Measurements from ENCODE around the gene SENP3.
"Not testable (repeated sequence)": the region's sequence is repeated elsewhere in the genome, so short reads cannot be mapped to it uniquely, and the experiment has no call there.

The SENP3 gene

DNA sequence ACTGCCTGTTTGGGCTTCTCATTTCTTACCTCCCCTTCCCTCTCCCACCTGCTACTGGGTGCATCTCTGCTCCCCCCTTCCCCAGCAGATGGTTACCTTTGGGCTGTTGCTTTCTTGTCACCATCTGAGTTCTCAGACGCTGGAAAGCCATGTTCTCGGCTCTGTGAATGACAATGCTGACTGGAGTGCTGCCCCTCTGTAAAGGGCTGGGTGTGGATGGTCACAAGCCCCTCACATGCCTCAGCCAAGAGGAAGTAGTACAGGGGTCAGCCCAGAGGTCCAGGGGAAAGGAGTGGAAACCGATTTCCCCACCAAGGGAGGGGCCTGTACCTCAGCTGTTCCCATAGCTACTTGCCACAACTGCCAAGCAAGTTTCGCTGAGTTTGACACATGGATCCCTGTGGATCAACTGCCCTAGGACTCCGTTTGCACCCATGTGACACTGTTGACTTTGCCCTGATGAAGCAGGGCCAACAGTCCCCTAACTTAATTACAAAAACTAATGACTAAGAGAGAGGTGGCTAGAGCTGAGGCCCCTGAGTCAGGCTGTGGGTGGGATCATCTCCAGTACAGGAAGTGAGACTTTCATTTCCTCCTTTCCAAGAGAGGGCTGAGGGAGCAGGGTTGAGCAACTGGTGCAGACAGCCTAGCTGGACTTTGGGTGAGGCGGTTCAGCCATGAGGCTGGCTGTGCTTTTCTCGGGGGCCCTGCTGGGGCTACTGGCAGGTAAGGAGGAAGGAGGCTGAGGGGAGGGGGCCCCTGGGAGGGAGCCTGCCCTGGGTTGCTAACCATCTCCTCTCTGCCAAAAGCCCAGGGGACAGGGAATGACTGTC lies 17.5 kb downstream of the SENP3 start, which contains the start of gene CD68:
CD68 (plus strand) TSS at position 638 of the 833 bp plus-strand sequence; CDS start at position 678, 40 bp downstream.
- DNase-seq = no peak

DNA sequence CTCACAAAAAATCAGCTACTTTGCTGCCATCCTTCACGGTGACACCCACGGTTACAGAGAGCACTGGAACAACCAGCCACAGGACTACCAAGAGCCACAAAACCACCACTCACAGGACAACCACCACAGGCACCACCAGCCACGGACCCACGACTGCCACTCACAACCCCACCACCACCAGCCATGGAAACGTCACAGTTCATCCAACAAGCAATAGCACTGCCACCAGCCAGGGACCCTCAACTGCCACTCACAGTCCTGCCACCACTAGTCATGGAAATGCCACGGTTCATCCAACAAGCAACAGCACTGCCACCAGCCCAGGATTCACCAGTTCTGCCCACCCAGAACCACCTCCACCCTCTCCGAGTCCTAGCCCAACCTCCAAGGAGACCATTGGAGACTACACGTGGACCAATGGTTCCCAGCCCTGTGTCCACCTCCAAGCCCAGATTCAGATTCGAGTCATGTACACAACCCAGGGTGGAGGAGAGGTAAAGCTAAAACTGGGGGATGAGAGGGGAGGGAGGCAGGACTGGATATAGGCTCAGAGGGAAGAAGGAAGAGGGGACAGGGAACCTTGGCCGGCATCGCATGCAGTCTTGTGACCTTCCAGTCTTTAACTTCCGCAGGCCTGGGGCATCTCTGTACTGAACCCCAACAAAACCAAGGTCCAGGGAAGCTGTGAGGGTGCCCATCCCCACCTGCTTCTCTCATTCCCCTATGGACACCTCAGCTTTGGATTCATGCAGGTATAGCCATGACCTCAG lies 18.3 kb downstream of the SENP3 start:
- no peak for DNase-seq

- no peak for DNase-seq
Observed at GRCh38 chr17:7580604-7581575, 19.2 kb downstream of the SENP3 start.

DNA sequence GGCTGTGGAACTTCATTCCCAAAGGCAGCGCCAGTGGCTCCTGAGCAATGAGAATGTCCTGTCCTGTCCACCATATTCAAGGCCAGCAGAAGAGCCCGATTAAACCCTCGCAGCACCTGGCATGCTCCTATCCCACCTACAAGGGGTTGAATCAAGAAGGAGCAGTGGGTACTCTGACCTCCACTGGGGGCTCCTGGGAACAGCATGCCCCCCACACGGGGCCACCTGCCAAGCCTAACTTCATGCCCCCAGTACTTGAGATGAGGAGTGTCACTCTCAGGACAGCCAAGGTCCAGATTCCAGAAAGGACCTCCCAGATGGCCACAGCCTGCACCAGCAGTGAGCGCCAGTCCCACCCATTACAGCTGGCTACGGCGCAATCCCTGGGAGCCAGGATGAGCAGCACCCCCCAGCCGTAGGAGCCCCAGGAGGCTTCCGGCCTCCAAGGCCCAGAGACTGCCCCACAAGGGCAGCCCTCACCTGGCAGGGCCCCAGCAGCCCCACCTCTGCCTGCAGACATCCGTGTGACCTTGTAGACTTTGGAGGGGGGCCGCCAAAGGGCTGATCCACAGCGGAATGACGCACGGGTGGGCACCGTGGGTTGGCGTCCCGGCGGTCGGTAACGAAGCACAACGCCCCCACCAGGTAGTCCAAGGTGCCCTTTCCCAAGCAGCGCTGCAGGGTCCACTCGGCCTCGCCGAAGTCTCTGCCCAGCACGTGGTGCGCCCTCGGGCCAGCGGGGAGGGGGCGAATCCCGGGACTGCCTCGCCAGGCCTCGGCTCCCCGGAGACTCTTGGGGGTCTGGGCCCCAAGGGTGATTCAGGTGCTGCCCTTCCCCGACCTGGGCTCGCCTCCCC lies 20.9 kb downstream of the SENP3 start:
- DNase-seq = no peak

GRCh38 chr17:7583253-7584109 lies 21.8 kb downstream of the SENP3 start, which contains the start of gene MPDU1:
MPDU1 (plus strand) TSS chr17:7583852; CDS start chr17:7583863, 11 bp downstream.
- DNase-seq = peak; percentile 91

GRCh38 chr17:7586673-7587419 lies 25.1 kb downstream of the SENP3 start:
- no peak for DNase-seq

- no peak for DNase-seq
Observed at GRCh38 chr17:7587420-7588151, 25.9 kb downstream of the SENP3 start.

DNA sequence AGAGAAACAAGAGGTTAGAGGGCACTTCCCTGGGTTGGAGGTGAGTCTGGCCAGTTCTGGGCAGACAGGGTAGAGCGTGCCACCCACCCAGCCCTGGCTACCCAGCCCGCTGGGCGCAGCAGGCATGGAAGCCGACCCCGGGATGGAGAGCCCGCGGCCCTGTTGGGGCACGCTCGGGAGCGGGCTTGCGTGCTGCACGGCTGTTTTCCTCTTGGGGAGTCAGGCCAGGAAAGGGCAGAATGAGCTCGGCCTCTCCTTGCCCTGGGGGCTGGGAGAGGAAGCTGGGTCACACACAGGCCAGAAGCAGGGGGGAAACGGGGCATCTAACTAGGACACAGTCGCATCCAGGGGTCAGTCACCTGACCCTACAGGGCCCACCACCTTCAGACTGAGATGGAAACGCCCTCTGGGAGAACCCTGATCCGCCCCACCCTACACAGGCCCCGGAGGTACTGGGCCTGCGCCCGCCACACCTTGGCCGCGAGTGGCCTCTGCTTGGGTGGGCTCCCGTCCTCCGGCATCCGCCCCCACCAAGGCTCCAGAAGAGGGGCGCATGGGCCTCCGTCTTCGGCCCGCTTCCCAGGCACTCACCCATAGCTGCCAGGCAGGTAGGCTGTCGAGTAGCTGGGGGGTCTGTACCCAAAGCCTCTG lies 27.0 kb downstream of the SENP3 start:
- no peak for DNase-seq

DNA sequence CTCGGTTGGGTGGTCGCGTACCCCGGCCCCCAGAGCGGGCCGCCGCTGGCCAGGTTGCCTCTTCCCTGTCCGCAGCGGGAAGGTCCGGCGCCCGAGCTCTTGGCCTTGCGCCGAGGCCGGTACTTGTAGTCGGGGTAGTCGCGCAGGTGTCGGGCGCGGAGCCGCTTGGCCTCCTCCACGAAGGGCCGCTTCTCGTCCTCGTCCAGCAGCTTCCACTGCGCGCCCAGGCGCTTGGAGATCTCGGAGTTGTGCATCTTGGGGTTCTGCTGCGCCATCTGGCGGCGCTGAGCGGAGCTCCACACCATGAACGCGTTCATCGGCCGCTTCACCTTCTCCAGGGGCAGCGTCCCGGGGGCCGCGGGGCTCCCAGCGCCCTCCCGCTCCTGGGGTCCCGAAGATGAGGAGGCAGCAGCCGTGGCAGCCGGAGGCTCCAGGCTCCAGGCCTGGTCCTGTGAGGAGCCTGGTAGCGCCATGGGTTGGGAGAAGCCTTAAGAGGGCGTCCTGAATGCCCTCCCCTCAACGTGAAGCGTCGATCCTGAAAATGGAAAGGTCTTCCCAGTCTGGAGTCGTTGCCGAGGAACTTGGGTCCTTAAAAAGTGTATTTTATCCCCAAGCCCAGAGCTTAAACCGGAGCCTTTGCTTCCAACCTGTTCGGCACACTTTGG lies 27.6 kb downstream of the SENP3 start:
- no peak for DNase-seq

GRCh38 chr17:7589891-7590691 lies 28.4 kb downstream of the SENP3 start, which contains the start of gene SOX15:
SOX15 (minus strand) TSS chr17:7590094; CDS start chr17:7589676, 418 bp downstream.
- no peak for DNase-seq

DNA sequence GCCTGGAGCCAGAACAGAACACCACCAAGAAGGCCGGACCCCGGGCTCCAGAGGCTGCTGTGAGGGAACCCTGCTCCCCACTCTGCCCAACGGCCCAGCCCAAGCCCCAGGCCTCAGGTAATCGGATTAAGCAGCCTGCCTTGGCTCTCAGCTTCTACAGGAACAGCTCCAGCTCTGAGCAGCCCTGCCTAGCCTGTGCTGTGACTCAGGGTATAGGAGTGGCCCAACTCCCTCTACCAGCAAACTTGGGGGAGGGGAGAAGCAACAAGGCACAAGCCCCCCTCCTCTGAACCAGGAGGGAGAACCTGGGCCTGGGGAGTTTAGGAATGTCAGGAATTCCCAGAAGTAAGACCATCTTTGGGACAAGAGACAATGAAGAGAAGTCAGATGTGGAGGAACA lies 29.0 kb downstream of the SENP3 start:
- no peak for DNase-seq

DNA sequence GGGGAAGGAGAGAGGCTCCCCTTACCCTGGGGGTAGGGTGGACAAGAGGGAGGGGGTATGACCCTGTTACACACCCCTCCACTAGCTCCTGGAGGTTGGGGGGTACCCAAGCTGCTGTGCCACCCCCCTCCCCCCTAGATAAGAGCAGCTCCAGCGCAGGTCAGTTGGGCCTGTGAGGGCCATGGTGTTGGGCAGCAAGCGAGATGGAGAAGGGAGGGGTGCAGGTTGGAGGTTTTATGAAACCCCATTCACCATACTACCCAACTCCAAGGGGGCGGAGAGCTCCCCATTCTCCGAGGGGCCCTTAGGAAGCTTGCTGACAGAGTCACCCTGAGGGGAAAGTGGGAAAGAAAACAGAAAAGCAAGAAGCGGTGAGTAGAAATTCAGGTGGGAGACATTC lies 29.9 kb downstream of the SENP3 start:
- DNase-seq = no peak

DNA sequence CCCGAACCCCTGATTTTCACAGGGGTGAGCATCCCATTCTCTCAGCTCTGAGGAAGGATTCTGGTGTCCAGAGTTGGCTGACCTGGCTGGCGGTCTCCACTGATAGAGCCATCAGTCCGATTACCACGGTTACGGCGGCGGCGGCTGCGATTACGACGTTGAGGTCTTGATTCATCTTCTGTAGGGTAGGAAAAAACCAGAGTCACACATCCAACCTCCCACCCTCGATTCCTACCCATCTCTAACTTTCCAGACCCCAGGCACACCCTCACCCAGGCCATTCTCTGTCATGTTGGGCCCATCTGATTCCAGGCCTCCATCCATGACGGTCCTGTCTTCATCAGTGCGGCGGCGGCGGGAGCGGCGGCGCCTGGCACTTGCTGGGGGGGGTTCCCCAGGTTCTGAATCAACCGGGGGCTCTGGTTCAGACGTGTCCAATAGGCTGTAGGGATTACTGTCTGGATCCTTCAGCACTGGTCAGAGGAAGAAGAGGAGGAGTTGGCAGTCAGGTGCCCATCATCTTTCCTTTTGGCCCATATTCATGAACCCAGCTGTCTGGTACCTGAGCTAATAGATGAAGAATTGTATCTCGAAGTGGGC lies 30.8 kb downstream of the SENP3 start:
- no peak for DNase-seq

GRCh38 chr17:7593296-7593695 lies 31.6 kb downstream of the SENP3 start:
- no peak for DNase-seq

- not testable (repeated sequence) for DNase-seq
Observed at GRCh38 chr17:7597561-7597960, 35.8 kb downstream of the SENP3 start.

DNA sequence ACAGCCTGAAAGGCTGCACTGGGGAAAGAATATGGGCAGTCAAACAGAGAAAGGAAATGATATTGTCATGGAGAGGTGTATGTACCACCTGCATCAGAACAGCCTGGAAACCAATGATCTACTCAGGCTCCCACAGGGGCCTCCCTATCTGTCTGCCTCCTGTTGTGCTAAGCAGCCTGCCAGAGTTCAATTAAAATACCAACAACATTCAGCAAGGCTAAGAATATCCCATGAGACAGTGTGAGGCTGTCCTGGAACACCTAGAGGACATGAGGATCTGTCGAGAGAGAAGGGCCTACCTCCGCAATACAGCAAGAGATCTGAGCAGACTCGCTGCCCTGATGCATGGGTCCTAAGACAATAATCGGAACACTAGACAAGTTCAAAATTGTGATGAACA lies 44.6 kb downstream of the SENP3 start:
- DNase-seq = no peak

DNA sequence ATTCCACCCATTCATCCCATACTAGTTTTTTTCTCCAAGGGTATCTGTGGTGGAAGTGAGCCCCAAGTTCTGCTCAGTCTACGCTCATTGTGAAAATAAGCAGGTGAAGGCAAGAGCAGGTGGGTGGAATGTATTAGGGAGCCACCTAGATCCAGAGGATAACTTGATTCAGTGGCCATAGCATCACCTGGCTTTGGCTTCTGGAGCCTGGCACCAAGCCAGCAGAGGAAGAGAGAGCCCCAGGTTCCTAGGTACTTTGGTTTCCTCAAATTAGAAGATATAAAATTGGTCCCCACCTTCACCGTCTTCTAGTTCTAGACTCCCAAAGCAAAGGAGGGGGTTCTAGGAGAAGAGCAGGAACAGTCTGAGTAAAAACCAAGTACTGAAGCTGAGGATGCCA lies 48.9 kb downstream of the SENP3 start:
- no peak for DNase-seq
